ENCODE data around the gene FGFRL1.

The FGFRL1 gene

DNA sequence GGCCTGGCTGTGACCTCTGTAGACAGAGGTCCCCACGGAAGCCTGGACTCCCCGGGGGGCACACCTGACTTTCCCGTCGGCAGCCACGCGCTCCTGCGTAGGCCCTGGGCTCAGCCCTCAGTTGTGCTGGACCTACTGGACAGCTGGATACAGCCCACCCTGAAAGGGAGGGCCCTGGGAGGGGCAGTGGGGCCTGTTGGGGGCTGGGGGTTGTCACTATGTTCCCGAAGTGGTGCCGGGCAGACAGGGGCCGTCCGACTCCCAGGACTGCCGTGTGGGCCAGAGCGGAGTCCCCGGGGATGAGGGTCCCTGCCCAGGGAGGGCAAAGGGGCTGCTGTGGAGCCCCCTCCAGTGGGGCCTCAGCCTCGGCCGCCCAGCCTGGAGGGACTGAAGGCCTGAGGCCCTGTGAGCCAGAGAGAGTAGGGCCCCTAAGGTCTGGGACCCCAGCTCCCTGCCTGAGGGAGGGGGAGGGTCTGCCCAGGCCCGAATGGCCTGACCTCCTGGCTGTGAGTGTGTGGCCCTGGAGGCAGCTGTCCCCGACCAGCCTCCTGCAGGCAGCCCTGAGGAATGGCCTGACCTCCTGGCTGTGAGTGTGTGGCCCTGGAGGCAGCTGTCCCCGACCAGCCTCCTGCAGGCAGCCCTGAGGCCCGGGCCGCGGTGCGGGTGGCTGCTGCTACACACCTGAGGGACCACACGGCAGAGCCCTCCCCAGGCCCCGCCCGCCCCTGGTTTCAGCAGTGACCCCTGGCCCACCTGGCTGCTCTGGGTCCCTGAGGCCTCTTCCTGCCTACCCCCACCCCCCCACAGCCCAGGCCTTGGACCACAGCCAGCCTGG, 25.8 kb downstream of the FGFRL1 start:
- TF ChIP-seq FOXP2 (optimal IDR thresholded peaks at IDR 0.05; ENCODE audit: borderline replicate concordance, extremely low read depth, extremely low read length, insufficient read depth) (no peak), SIN3A (IDR thresholded peaks at IDR 0.05; ENCODE audit: borderline replicate concordance, insufficient read depth, low read length) (no peak), TAF1 (IDR thresholded peaks at IDR 0.05; ENCODE audit: borderline replicate concordance, insufficient read depth, low read length) (no peak), POLR2AphosphoS5 (IDR thresholded peaks at IDR 0.05; ENCODE audit: low read depth, low read length) (no peak)
- TF ChIP-seq, protein P1, sequence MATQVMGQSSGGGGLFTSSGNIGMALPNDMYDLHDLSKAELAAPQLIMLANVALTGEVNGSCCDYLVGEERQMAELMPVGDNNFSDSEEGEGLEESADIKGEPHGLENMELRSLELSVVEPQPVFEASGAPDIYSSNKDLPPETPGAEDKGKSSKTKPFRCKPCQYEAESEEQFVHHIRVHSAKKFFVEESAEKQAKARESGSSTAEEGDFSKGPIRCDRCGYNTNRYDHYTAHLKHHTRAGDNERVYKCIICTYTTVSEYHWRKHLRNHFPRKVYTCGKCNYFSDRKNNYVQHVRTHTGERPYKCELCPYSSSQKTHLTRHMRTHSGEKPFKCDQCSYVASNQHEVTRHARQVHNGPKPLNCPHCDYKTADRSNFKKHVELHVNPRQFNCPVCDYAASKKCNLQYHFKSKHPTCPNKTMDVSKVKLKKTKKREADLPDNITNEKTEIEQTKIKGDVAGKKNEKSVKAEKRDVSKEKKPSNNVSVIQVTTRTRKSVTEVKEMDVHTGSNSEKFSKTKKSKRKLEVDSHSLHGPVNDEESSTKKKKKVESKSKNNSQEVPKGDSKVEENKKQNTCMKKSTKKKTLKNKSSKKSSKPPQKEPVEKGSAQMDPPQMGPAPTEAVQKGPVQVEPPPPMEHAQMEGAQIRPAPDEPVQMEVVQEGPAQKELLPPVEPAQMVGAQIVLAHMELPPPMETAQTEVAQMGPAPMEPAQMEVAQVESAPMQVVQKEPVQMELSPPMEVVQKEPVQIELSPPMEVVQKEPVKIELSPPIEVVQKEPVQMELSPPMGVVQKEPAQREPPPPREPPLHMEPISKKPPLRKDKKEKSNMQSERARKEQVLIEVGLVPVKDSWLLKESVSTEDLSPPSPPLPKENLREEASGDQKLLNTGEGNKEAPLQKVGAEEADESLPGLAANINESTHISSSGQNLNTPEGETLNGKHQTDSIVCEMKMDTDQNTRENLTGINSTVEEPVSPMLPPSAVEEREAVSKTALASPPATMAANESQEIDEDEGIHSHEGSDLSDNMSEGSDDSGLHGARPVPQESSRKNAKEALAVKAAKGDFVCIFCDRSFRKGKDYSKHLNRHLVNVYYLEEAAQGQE (IDR thresholded peaks at IDR 0.05; ENCODE audit: insufficient read depth in 1 of 2, low read depth in 2 of 2, low read length in 2 of 2), result no peak

DNA sequence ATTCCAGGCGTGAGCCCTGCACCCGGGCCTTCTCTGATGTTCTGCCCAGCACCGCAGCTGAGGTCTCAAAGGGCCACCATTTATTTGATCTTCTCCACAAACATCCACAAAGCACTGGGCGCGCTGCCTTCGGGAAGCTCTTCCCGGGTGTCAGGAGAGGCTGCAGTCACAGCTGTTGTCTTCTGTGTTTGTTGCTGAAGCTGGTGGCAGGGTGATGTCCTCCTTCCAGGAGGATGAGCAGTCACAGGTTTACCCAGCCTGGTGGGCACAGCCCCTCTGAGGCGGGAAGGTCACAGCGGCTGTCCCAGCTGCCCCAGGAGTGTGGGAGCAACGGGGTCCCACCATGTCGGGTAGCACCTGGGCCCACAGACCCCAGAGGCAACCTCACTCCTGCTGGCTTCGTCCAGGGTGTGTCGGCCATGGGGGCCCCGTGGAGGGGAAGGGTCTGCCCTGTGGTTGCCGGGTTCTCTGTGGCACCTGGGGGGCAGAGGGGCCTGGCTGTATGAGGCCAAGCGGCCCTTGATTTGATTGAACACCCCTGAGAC, 27.6 kb downstream of the FGFRL1 start:
- TF ChIP-seq, protein P1 (IDR thresholded peaks at IDR 0.05; ENCODE audit: insufficient read depth in 1 of 2, low read depth in 2 of 2, low read length in 2 of 2), result no peak
- TF ChIP-seq SIN3A (IDR thresholded peaks at IDR 0.05; ENCODE audit: borderline replicate concordance, insufficient read depth, low read length) (no peak), POLR2AphosphoS5 (IDR thresholded peaks at IDR 0.05; ENCODE audit: low read depth, low read length) (no peak), FOXP2 (optimal IDR thresholded peaks at IDR 0.05; ENCODE audit: borderline replicate concordance, extremely low read depth, extremely low read length, insufficient read depth) (no peak), TAF1 (IDR thresholded peaks at IDR 0.05; ENCODE audit: borderline replicate concordance, insufficient read depth, low read length) (no peak)

DNA sequence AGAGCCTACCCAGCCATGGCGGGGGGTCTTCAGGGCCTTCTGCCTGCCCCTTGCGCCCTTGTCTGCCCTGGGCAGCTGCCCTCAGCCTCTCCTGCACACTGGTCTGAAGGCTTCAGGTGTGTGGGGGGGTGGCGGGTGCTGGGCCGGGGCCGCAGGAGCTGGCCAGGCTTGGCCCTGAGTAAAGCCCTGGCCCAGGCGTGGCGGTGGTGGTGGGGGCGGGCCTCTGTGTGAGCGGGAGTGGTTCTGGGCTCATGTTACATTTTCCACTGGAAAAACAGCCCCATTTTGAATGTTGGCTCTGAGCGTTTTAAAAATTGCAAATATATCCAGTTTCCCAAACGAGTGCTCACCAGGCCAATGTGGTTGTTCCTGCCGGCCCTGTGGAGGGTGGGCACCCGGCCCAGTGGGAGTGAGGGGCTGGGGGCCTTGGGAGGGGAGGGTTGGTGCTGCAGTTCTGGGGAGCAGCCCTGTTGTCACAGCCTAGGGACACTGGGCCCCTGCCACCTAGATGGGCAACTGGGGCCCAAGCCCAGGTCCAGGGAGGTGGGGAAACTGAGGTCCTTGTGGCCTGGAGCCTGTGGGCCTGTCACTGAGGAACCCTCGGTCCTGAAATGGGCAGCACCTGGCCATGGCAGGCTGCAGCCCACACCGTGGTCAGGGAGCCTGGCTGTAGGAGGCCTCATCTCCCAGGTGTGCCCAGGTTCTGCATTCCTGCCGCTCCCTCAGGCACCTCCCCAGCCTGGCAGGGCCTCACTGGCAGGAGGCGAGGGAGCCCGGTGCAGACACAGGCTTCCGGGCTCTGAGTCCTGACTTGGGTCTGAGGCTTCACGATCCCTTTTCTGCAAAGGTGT, 28.3 kb downstream of the FGFRL1 start:
- no peak for TF ChIP-seq TAF1 (IDR thresholded peaks at IDR 0.05; ENCODE audit: borderline replicate concordance, insufficient read depth, low read length)

DNA sequence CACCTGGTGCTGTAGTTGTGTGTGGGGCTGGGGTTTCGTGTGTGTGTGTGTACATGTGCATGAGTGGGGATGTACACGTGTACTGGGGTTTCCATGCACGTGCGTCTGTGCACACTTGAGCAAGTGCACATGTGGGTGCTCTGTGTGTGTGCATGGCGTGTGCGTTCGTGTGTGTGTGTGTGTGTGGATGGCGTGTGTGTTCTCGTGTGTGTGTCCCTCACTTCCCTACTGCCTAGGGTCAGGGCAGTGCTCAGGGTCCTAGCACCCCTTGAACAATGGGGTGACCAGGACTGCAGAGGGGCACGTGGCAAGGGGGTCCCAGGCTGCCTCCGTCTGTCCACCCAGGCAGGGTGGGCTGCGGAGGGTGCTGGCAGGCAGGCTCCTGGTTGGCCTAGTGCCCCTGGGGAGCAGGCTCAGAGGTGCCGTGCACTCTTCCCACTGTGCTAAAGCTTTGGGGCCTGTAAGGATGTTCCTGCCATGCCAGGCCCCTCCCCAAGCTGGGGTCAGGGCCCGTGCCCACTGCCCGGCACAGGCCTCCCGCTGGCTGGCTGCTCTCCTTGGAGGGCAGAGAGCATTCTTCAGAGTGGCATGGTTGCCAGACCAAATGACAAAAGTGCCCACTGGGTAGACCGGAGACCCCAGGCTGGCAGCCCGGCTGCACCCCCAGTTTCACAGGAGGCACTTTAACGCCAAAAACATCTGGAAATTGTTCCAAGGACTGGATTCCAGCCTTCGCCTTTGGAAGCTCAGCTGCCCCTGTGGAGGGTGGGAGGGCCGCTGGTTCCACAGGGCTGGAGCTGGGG, 29.1 kb downstream of the FGFRL1 start:
- TF ChIP-seq SIN3A (IDR thresholded peaks at IDR 0.05; ENCODE audit: borderline replicate concordance, insufficient read depth, low read length), result no peak

DNA sequence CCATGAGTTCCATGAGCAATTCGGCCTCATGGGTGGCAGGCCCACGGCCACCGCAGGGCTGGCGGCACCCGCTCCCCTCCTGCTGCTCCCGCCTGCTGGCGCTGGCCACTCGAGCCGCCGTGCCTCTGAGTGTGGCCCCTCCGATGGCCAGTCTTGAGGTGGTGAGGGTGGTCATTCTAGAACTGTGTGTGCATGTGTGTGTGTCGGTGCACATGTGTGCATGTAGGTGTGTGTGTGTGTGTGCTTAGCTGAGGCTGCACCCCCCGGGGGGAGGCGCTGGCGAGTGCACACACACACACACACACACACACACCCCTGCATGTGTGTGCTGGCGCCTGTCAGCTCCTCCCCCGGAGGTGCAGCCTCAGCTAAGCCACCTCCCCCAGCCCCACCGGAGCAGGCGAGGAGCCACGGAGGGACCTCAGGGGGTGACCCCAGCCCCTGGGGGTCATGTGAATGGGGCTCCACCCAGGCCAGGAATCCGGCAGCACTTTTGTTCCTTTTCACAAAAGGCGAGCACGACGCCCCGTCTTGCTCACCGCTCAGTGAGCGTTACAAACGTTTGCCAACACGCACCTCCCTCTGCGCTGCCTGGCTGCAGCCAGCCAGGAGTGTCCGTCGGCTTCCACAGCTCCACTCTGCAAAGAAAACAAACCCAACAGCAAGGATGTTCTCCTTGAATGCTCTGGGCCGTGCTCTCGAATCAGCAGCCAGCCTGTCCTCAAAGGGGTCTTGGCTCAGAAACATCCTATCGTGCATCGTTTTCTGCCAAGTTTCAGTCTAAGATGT, 29.9 kb downstream of the FGFRL1 start:
- no peak for TF ChIP-seq FOXP2 (optimal IDR thresholded peaks at IDR 0.05; ENCODE audit: borderline replicate concordance, extremely low read depth, extremely low read length, insufficient read depth)
- no peak for TF ChIP-seq SIN3A (IDR thresholded peaks at IDR 0.05; ENCODE audit: borderline replicate concordance, insufficient read depth, low read length)
- TF ChIP-seq TAF1 (IDR thresholded peaks at IDR 0.05; ENCODE audit: borderline replicate concordance, insufficient read depth, low read length), result no peak
- TF ChIP-seq POLR2AphosphoS5 (IDR thresholded peaks at IDR 0.05; ENCODE audit: low read depth, low read length), result no peak
- TF ChIP-seq, protein P1 (IDR thresholded peaks at IDR 0.05; ENCODE audit: insufficient read depth in 1 of 2, low read depth in 2 of 2, low read length in 2 of 2), result no peak
